Body of pancreas (tissue), 4 donors: Measurements from ENCODE around the gene RAD50. TPM values are rescaled to one million over a fixed set of nuclear protein-coding genes. Genes with fewer than 3 reads are reported as not detected.
"Not testable (repeated sequence)": the region's sequence is repeated elsewhere in the genome, so short reads cannot be mapped to it uniquely, and the experiment has no call there.

Experiments used
- ATAC-seq: fragments of 150-250 bp; one replicate; pipeline ENCODE4 v1.9.1; 2016
- DNase-seq, 4 donors: peaks; one replicate each; pipeline ENCODE4 v3.0.0-alpha.2; 2019
- H3K27ac ChIP-seq, 4 donors: fragments of 200-600 bp; sonication (generic); 1 replicate in 3 of 4; 2 replicates in 1 of 4; pipeline versions ENCODE4 v1.5.1 to v1.6.1; 2016 to 2019; ENCODE audit warnings: mild to moderate bottlenecking in 1 of 4, mixed read lengths in 1 of 4, moderate library complexity in 1 of 4
- H3K27me3 ChIP-seq, 2 donors: fragments of 200-600 bp; sonication (generic); one replicate each; pipeline ENCODE4 v1.6.0; 2016; ENCODE audit warnings: mild to moderate bottlenecking in 1 of 2
- H3K36me3 ChIP-seq, 2 donors: fragments of 200-600 bp; sonication (generic); replicated peaks in 1 of 2; 2 replicates each; pipeline ENCODE4 v1.5.1; 2016; ENCODE audit warnings: low read depth in 2 of 2; ENCODE audit not compliant: insufficient read depth in 1 of 2
- H3K4me1 ChIP-seq: fragments of 200-600 bp; sonication (generic); one replicate; pipeline ENCODE4 v1.6.0; 2016
- H3K4me3 ChIP-seq, 2 donors: fragments of 200-600 bp; sonication (generic); 1 replicate in 1 of 2; 2 replicates in 1 of 2; pipeline ENCODE4 v1.5.1; 2016 to 2019
- H3K9me3 ChIP-seq, 3 donors: fragments of 200-600 bp; sonication (generic); 1 replicate in 2 of 3; 2 replicates in 1 of 3; pipeline ENCODE4 v1.5.1; 2016
- POLR2A ChIP-seq, 3 donors: fragments of 450-650 bp; IDR thresholded peaks; one replicate each; pipeline ENCODE4 v1.6.1; 2016; ENCODE audit warnings: antibody characterized with exemption in 3 of 3, mild to moderate bottlenecking in 2 of 3
- WGBS, 2 donors: methylation state at CpG; one replicate each; pipeline ENCODE4 v1.1.5; 2017; 5-methylcytosine and 5-hydroxymethylcytosine counted together
- intact Hi-C: fragments of 100-400 bp; cut with DNase I; formaldehyde crosslinking; loops from one replicate; pipeline ENCODE4 v1.15.1; 2023
- total RNA-seq, 2 donors: library from RNA; depleted of rRNA; stranded (reverse); fragments of >200 nt; gene quantifications; one replicate each; pipeline ENCODE4 v1.1.0, GENCODE V29; 2016
- TF ChIP-seq, protein P1 (sequence below), 7 experiments: fragments of 450-650 bp in 4 of 7; fragments of 200-600 bp in 3 of 7; sonication (generic) in 3 of 7; IDR thresholded peaks; one replicate each; pipeline ENCODE4 v1.5.1; 2016 to 2019; ENCODE audit warnings: antibody characterized with exemption in 7 of 7

The RAD50 gene
- total RNA-seq, 2 donors from 2014 or later = 18.7 to 42.5 TPM

- no peak for DNase-seq
- H3K36me3 ChIP-seq = peaks cover 6 to 11% of the 10 kb centered on the region in 2 donors
- H3K27ac ChIP-seq = no peak overlapping the region
- 94 to 95% methylated on average over 1 of the region's 1 CpG for WGBS, 2 donors
- intact Hi-C loops = no loop called here
- no peaks in the 10 kb centered on the region for H3K9me3 ChIP-seq
- TF ChIP-seq, protein P1, sequence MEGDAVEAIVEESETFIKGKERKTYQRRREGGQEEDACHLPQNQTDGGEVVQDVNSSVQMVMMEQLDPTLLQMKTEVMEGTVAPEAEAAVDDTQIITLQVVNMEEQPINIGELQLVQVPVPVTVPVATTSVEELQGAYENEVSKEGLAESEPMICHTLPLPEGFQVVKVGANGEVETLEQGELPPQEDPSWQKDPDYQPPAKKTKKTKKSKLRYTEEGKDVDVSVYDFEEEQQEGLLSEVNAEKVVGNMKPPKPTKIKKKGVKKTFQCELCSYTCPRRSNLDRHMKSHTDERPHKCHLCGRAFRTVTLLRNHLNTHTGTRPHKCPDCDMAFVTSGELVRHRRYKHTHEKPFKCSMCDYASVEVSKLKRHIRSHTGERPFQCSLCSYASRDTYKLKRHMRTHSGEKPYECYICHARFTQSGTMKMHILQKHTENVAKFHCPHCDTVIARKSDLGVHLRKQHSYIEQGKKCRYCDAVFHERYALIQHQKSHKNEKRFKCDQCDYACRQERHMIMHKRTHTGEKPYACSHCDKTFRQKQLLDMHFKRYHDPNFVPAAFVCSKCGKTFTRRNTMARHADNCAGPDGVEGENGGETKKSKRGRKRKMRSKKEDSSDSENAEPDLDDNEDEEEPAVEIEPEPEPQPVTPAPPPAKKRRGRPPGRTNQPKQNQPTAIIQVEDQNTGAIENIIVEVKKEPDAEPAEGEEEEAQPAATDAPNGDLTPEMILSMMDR (IDR thresholded peaks at IDR 0.05) = no peak
- no peak for TF ChIP-seq POLR2A (IDR thresholded peaks at IDR 0.05)
- ATAC-seq = no peak
- H3K27me3 ChIP-seq = no peaks in the 10 kb centered on the region
- H3K4me1 ChIP-seq = no peaks in the 10 kb centered on the region
- H3K4me3 ChIP-seq = no peak overlapping the region
Observed at GRCh38 chr5:132576123-132576522, 19.3 kb downstream of the RAD50 start.

DNA sequence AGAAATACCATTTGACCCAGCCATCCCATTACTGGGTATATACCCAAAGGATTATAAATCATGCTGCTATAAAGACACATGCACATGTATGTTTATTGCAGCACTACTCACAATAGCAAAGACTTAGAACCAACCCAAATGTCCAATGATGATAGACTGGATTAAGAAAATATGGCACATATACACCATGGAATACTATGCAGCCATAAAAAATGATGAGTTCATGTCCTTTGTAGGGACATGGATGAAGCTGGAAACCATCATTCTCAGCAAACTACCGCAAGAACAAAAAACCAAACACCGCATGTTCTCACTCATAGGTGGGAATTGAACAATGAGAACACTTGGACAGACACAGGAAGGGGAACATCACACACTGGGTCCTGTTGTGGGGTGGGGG is 27.8 kb downstream of the RAD50 start:
- intact Hi-C loops, ATAC-seq, H3K9me3 ChIP-seq, H3K4me3 ChIP-seq, H3K27me3 ChIP-seq, H3K27ac ChIP-seq, H3K4me1 ChIP-seq, DNase-seq, H3K36me3 ChIP-seq: not testable (repeated sequence)
- WGBS, 2 donors = 89 to 100% methylated on average over 2 of the region's 2 CpGs

GRCh38 chr5:132586063-132586462 is 29.3 kb downstream of the RAD50 start:
- DNase-seq = no peak
- TF ChIP-seq, protein P1 (IDR thresholded peaks at IDR 0.05) = no peak
- no peak for TF ChIP-seq POLR2A (IDR thresholded peaks at IDR 0.05)
- Histone ChIP-seq H3K9me3 (no peaks in the 10 kb centered on the region), H3K36me3 (peaks cover 0 to 4% of the 10 kb centered on the region in 2 donors), H3K27me3 (no peaks in the 10 kb centered on the region), H3K4me1 (no peaks in the 10 kb centered on the region), H3K27ac (no peak overlapping the region), H3K4me3 (no peak overlapping the region)
- intact Hi-C loops = no loop called here
- no peak for ATAC-seq

- TF ChIP-seq POLR2A (IDR thresholded peaks at IDR 0.05) = no peak
- TF ChIP-seq, protein P1 (IDR thresholded peaks at IDR 0.05) = no peak
- intact Hi-C loops = no loop called here
- H3K27ac ChIP-seq = no peak overlapping the region
- H3K27me3 ChIP-seq = no peaks in the 10 kb centered on the region
- DNase-seq (no peak), ATAC-seq (no peak)
- peaks cover 0 to 4% of the 10 kb centered on the region in 2 donors for H3K36me3 ChIP-seq
- H3K4me1 ChIP-seq = no peaks in the 10 kb centered on the region
- WGBS, 2 donors = 97 to 98% methylated on average over 1 of the region's 1 CpG
- no peak overlapping the region for H3K4me3 ChIP-seq
- H3K9me3 ChIP-seq = no peaks in the 10 kb centered on the region
Observed at GRCh38 chr5:132589467-132589866, 32.7 kb downstream of the RAD50 start.

DNA sequence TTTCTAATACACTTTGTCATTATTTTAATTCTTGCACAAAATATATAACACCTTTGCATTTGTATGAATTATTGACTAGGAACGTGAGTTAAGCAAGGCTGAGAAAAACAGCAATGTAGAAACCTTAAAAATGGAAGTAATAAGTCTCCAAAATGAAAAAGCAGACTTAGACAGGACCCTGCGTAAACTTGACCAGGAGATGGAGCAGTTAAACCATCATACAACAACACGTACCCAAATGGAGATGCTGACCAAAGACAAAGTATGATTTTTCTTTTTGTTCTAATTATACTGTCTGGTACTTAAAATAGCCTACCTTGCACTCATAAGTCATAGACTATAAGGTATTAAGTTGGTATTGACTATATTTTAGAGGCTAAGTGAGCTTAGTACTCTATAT is 34.4 kb downstream of the RAD50 start:
- WGBS, 2 donors = 85 to 87% methylated on average over 3 of the region's 3 CpGs
- DNase-seq = no peak
- Histone ChIP-seq H3K4me1 (no peaks in the 10 kb centered on the region), H3K27me3 (no peaks in the 10 kb centered on the region), H3K9me3 (no peaks in the 10 kb centered on the region), H3K27ac (peak overlapping the region in 1 of 4 donors; percentile 10), H3K4me3 (no peak overlapping the region), H3K36me3 (peaks cover 0 to 1% of the 10 kb centered on the region in 2 donors)
- no peak for ATAC-seq
- intact Hi-C loops = no loop called here
- TF ChIP-seq, protein P1 (IDR thresholded peaks at IDR 0.05) = no peak
- no peak for TF ChIP-seq POLR2A (IDR thresholded peaks at IDR 0.05)
